ENCODE results near the gene TDP2.
"Not testable (repeated sequence)": the region's sequence is repeated elsewhere in the genome, so short reads cannot be mapped to it uniquely, and the experiment has no call there.

TDP2 gene

DNA sequence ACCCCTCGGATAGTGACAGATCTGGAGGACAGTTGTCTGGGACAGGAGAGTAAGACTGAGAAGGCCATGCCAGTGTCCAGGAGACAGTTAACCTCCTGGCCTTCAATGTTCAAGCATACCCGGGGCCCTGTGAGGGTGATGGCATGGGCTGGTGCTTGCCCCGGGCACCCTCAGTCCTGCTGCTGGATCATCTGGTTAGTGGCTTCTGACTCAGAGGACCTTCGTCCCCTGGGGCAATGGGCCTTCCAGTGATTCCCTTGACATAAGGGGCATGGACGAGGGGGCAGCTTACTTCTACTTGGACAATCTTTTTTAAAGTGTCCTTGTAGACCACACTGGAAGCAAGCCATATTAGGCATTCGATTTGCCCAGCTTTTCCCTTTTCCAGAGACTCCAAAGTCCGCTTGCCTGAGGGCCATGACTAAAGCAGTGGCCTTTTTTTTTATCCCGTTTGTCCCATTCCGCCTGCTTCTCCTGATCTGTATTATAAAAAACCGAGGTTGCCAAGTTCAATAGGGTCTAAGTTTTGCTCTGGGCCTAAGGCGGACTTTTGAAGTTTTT, 12.2 kb upstream of the TDP2 start:
- not testable (repeated sequence) for DNase-seq

DNA sequence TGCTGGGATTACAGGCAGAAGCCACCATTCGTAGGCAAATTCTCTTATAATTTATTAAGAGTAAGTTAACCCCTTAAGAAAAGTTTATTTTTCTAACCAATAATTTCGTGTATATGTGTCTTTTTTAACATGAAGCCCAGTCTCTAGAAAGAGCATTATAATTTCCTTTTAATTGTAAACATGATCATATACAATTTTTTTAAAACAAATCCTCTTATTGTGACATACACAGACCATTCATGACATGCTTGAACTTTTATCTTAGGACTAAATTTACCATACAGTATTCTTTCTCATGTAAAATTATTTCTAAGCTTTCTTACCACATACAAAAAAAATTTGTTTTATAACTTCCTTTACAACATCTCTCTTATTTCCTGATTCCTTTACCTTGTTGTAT, 6.9 kb upstream of the TDP2 start:
- no peak for DNase-seq

DNA sequence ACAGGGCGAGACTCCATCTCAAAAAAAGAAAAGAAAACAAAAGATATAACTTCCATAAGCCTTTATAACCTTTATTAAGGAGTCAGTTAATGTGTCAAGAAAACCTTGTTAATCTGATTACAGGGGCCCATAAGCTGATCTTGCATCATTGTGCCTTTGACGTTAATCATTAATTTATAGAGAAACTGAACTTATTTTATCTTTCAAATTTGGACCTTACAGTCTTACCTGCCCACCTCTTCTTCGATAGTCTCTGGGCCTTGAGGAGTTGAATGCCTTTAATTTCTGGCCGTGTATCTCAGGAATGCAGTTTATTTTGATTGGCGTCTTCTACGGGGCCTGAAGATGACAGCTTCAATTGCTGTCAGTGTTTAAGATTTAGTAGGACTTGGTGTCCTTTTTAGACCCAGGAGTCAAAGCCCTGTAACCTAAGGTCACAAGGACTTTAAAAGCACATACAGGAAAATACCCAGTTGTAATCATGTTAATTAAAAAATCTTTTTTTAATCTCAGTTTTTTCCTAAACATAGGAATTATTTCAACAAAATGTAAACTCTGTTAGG, 6.0 kb upstream of the TDP2 start:
- no peak for DNase-seq

DNA sequence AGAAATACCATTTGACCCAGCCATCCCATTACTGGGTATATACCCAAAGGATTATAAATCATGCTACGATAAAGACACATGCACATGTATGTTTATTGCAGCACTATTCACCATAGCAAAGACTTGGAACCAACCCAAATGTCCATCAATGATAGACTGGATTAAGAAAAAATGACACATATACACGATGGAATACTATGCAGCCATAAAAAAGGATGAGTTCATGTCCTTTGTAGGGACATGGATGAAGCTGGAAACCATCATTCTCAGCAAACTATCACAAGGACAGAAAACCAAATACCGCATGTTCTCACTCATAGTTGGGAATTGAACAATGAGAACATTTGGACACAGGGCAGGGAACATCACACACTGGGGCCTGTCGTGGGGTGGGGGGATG, 4.4 kb upstream of the TDP2 start:
- DNase-seq = not testable (repeated sequence)

DNA sequence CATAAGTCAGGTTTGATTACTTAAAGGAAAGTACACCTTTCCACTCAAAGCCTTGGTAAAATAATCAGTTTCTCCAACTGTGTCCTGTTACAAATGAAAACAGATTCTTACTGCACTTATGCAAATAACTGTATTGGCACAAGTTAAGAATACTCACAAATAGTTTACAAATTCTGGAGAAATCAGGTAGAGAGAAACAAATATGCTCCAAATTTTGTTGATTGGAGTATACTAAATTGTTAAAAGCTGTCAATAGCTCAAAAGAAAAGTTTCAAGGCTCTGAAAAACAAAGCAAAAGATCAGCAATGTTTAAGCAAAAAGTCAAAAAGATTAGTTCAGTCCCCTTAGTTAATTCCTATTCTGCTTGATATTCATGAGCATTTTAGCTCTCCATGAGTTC, 3.8 kb upstream of the TDP2 start:
- DNase-seq = not testable (repeated sequence)

DNA sequence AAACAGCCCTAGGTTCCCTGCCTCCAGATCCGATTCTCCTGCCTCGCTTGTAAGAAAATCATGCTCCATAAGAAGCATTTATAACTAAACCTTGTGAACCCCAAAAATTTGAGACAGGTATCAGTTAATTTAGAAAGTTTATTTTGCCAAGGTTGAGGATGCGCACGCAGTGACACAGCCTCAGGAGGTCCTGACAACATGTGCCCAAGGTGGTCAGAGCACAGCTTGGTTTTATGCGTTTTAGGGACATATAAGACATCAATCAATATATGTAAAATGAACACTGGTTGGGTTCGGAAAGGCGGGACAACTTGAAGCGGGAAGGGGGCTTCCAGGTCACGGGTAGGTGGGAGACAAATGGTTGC, 2.3 kb upstream of the TDP2 start:
- DNase-seq = no peak

DNA sequence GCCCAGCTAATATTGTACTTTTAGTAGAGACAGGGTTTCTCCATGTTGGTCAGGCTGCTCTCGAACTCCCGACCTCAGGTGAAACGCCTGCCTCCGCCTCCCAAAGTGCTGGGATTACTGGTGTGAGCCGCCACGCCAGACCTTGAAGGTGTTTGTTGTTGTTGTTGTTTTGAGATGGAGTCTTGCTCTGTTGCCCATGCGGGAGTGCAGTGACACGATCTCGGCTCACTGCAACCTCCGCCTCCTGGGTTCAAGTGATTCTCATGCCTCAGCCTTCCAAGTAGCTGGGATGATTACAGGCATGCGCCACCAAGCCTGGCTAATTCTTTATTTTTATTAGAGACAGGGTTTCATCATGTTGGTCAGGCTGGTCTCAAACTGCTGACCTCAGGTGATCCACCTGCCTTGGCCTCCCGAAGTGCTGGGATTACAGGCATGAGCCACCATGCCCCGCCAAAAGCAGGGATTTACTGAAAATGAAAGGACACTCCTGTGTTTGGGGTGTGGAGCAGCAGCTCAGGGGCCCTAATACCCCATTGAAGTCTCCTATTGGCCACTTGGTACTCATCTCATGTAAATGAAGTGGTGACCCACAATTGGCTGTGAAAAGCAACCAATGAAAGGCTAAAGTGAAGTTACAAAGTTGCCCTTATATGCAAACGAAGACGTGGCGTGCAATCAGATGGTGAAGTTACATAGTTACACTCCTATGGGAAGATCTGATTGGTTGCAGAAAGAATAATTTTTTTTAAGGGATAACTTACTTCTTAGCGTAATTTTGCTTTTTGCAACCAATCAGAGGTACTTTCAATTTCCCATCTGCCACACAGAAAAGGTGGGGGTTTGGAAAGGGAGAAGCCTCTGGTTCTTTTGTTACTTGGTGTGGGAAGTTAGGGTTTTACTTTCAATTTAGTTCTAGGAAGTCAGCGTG, 1.6 kb upstream of the TDP2 start:
- not testable (repeated sequence) for DNase-seq

DNA sequence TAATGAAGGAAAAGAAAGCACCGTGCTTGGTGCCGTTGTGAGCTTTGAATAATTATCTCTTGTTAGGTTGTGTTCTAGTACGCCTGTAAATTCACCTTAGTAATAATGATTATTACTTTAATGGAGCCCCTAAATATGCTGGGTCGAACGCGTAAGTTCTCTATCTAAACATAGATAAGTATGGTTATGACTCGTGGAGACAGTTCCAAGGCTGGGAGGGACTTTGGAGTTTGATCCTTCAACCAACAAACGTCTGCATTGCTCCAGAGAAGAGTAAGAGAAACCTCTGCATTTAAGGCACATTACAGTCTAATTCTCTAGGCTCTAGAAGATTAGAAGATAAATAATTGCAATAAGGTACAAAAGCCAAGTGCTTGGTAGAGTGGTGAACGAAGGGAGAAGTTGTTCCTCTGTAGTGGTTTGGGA, 692 bp upstream of the TDP2 start:
- no peak for DNase-seq

DNA sequence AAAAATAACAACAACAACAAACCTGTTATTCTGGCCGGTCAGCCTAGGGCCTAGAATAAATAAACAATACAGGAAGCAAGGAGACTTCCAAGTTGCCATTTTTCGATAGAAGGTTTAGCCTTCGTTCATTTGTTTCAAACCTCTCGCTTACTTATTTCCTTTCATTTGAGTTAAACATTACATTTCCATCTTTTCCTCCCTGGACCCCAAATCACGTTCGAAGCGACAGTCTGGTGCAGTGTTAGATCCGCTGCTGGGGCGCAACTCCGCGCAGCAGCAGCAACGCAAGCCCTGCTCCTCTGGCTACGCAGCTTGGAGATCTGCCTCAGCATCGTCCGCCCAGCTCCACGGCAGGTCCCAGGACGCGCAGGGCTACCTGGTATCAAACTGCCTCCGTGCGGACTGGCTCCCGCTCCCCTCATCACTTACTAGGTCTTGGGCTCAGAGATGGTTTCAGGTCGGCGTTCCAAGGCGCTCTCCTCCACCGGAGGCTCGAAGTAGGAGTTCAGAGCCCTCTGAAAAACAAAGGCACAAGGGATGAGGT, 530 bp downstream of the TDP2 start:
- no peak for DNase-seq

DNA sequence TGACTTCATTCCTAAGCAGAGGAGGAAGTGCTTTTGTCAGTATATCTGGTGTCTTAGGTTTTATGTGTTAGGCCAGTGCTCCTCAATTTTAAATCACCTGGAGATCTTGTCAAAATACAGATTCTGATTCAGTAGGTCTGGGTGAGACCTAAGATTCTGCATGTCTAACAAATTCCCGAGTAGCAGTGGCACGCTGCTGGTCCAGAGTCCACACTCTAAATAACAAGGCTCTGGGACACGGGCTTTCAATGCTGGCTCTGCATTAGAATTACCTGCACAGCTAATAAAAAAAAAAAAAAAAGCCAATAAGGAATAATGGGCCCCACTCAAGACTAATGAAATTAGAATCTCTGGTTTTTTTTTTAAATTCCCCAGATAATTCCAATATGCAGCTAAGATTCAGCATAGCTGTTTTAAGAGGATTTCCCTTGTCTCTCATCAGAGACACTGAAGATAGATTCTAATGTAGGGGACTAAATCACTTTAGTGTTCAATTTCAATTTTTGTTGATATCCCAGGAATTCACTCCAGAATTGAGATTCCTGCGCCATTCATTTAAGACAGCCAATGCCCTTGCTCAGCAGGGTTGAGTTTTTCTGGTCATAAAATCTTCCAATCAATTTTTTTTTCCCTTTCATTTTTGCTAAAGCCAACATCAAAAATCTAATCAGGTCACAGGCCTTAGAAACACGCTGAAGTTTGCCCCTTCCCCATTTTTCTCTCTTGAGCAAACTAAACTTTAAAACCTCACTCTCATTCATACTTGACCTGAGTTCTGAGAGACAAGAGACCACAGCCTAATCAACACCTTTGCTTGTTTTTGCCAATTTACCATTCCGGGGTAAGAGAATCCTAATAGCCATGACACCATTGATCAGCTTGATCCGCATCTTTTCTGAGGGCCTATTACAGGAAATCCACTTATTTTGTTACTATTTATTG, 2.4 kb downstream of the TDP2 start:
- DNase-seq = no peak

DNA sequence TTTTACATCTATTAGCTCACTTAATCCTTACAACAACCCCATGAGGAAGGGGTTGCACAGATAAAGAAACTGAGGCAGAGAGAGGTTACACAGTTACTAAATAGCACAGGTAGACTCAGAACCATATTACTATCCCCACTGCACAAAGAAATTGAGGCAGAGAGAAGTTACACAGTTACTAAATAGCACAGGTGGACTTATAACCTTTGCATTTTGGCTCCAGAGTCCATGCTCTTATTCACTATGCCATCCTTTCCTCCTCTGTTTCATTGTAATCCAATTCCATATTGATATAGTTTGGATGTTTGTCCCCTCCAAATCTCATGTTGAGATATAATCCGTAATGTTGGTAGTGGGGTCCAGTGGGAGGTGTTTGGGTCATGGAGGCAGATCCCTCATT, 3.5 kb downstream of the TDP2 start:
- no peak for DNase-seq

DNA sequence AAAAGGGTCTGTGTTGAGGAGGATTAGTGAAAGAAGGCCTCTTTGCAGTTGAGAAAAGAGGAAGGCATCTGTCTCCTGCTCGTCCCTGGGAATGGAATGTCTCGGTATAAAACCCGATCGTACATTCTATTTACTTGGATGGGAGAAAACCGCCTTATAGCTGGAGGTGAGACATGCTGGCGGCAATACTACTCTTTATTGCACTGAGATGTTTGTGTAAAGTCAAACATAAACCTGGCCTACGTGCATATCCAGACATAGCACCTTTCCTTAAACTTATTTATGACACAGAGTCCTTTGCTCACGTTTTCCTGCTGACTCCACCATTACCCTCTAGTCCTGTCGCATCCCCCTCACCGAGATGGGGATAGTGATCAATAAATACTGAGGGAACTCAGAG, 4.5 kb downstream of the TDP2 start:
- DNase-seq = no peak

DNA sequence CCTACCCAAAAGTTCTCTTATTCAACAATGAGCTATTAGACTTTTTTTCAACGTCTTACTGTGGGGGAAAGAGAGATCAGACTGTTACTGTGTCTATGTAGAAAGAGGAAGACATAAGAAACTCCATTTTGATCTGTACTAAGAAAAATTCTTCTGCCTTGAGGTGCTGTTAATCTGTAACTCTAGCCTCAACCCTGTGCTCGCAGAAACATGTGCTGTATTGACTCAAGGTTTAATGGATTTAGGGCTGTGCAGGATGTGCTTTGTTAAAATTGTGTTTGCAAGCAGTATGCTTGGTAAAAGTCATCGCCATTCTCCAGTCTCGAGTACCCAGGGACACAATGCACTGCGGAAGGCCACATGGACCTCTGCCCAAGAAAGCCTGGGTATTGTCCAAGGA, 4.9 kb downstream of the TDP2 start:
- DNase-seq = not testable (repeated sequence)

DNA sequence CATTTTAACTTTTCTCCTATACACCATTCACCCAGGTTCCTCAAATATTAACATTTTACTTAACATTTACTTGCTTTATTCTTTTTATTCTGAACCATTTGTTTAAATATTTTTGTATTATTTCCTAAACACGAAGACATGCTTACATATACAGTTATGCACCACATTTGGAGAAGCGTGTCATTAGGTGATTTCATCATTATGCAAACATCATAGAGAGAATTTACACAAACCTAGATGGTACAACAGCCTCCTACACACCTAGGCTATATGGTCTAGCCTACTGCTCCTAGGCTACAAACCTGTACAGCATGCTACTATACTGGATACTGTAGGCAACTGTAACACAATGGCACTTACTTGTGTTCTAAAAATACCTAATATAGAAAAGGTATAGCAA, 6.6 kb downstream of the TDP2 start:
- no peak for DNase-seq

DNA sequence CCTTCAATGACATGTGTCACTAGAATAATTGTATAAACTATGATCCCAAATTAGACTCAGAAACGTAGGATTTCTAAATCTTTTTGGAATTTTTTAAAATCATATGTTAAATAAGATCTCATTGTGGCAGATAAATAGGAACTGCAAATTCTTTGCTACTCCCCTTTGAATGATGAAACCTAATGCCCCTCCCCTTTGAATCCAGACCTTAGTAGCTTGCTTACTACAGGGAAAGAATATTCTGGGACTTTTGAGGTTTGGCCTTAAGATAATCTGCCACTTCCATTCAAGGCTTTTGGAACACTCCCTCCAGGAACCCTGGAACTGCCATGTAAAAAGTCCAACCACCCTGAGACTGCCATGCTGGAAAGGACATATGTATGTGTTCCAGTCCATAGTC, 7.1 kb downstream of the TDP2 start:
- DNase-seq = no peak

DNA sequence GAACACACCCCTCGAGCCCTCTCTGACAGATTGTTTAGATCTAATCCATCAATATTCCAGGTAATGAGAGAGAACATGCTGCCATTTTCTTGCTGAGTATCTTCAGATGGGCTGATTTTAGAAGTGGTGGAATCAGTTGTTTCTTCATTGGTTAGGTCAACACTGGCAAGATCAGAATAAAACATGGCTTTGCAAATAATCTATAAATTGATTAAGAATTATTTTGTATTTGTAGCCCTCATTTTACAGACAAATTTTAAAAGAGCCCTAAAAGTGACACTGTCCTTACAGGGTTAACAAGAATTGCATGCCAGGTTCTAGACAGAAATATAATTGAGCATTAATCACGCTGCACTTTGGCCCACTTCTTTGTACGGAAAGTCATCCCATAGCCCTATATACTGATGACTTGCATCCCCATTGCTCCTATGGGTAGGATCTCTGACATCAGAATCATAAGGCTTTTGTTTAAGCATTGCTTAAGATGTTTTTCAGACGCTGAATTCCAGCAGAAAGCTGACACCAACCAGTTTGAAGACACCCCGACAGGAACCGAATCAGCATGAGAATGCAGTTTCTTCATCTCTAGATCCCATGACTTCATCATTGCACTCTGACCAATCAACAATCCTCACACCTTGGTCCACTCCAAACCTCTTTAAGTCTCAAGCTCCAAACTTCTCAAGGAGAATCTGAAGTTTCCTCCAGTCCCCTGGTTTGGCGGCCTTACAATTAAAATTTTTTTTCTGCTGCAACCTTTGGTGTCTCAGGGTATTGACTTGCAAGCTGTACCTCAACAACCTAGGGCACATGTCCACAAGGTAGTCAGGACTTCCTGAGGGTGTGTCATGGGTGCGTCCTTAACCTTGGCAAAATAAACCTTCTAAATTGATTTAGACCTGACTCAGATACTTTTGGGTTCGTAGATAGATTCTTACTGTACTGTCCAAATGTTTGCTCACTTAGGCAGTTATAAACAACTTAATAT, 7.8 kb downstream of the TDP2 start:
- no peak for DNase-seq

DNA sequence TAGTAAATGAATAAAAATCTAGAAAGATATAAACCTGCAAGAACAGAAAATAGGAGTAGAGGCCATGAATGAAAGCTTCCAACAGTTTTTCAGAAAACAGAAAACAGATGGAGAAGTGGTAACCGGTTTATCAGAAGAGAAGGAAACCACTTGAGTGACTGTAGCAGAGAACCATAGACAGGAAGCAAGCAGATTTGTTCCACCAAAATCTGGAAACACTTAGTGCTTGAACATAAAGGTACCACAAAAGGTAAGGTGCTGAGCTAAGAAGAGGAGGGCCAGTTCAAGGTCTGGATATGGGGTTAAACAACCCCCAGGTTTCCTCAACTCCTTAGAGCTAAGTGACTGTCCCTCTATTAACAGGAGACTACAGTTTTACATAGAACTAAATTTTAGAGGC, 11.5 kb downstream of the TDP2 start:
- no peak for DNase-seq

DNA sequence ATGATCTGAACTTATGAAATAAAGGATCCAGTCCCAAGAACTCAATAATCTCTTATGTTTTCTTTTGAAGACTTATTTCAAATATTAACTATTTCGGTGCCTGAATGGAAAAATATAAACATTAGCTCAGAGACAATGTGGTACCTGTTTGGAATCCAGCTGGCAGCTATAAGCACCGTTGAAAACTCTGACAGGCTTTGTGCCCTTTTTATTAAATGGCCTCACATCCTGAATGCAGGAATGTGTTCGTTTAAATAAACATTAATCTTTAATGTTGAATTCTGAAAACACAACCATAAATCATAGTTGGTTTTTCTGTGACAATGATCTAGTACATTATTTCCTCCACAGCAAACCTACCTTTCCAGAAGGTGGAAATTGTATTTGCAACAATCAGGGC, 16.3 kb downstream of the TDP2 start:
- no peak for DNase-seq

DNA sequence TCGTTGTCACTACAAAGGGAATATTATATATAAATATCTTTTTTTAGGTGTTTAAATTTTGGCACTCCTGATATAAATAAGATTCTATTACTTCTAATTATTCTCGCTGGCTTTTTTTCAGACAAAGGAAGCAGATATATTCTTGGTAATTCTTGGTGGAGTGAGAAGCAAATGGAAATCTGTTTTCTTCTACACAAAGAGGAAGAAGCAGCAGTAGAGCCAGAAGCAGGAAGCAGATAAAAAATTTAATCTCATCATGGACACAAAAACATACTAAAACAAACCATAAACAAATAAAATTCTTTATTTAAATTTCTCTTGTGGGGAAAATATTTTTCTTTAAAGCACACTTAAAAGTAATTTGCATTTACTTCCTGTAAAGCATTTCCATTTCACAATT, 17.0 kb downstream of the TDP2 start:
- DNase-seq = no peak

DNA sequence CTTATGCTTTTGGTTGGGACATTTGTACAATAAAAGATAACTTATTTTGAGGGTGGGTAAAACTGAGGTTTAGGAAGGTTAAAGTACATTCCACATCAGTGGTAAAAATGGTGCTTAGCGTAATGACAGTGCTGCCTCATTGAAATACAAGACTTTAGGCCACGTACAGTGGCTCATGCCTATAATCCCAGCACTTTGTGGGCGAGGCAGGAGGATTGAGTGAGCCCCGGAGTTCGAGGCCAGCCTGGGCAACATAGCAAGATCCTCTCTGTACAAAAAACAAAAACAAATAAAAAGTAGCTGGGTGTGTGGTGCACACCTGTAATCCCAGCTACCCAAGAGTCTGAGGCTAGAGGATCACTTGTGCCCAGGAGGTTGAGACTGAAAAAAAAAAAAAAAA, 18.4 kb downstream of the TDP2 start:
- DNase-seq = no peak

DNA sequence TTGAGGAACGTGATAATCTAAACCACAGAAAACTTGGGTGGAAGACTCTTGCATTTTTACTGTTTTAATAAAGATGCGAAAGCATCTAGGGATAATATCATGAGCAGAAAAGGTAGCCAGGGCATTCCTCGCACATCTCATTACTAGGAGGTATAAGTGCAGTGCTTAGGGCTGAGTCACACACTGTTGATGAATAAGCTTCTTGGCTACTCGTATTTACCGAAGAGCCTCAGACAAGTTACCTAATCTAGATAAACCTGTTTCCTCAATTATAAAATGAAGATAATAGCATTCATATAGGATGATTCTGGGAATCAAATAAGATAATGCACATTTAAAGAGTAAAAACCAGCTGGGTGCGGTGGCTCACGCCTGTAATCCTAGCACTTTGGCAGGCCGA, 19.9 kb downstream of the TDP2 start:
- DNase-seq = no peak

DNA sequence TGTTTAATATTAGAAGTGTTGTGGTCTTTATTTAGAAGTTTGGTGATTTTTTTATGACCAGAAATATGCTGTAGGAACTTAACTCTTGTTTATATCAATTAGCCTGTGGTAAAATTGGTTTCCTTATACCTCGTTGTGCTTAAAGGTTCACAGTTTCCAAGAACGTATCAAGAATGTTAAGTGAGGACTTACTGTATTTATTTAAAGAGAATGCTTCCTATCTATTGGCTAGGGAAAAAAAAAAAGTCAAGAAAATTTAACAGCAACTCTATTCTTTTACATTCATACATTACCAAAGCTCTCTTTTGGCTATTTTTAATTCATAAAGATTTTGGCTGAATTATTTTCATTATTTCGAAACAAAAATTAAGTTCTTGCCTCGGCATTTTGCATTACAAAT, 22.3 kb downstream of the TDP2 start:
- DNase-seq = no peak

All from SIG-M5 (cell line).